Neural cell (in vitro differentiated cells): Measurements from ENCODE around the gene RAPGEF5. TPM values are rescaled to one million over a fixed set of nuclear protein-coding genes. Genes with fewer than 3 reads are reported as not detected.

Experiments
- H2AFZ ChIP-seq: fragments of 200-600, 300-800 bp; sonication (generic), shearing (Covaris generic); 2 replicates; pipeline ENCODE4 v1.6.0; 2014; ENCODE audit warnings: low read depth, mild to moderate bottlenecking, antibody characterized with exemption, low read length, moderate library complexity
- H3F3A ChIP-seq: fragments of 200-600 bp; shearing (Covaris generic); 2 replicates; pipeline ENCODE4 v1.6.1; 2016; ENCODE audit warnings: mild to moderate bottlenecking, moderate library complexity, mixed read lengths, antibody characterized with exemption, low read length; ENCODE audit not compliant: insufficient read depth, poor library complexity, severe bottlenecking
- H3K27ac ChIP-seq: fragments of 200-600, 300-800 bp; sonication (generic), shearing (Covaris generic); 2 replicates; pipeline ENCODE4 v1.5.1; 2014; ENCODE audit warnings: mild to moderate bottlenecking, low read length, moderate library complexity
- H3K27me3 ChIP-seq: fragments of 300-800, 200-600 bp; sonication (generic), shearing (Covaris generic); 2 replicates; pipeline ENCODE4 v1.6.0; 2014; ENCODE audit warnings: mild to moderate bottlenecking, low read depth, low read length, moderate library complexity; ENCODE audit not compliant: insufficient read depth
- H3K36me3 ChIP-seq: fragments of 300-800, 200-600 bp; sonication (generic), shearing (Covaris generic); 2 replicates; pipeline ENCODE4 v1.5.1; 2014; ENCODE audit warnings: mild to moderate bottlenecking, antibody characterized with exemption, low read length, moderate library complexity; ENCODE audit not compliant: insufficient read depth
- H3K4me2 ChIP-seq: fragments of 300-800, 200-600 bp; sonication (generic), shearing (Covaris generic); 2 replicates; pipeline ENCODE4 v1.6.0; 2014; ENCODE audit warnings: mild to moderate bottlenecking, low read length
- H3K4me3 ChIP-seq: fragments of 300-800, 200-600 bp; sonication (generic), shearing (Covaris generic); 2 replicates; pipeline ENCODE4 v1.5.1; 2014; ENCODE audit warnings: mild to moderate bottlenecking, low read length, moderate library complexity
- H3K79me2 ChIP-seq: fragments of 200-600 bp; shearing (Covaris generic); replicated peaks from 2 replicates; pipeline ENCODE4 v1.6.0; 2014; ENCODE audit warnings: mild to moderate bottlenecking, low read length, moderate library complexity; ENCODE audit not compliant: insufficient read depth
- H3K9ac ChIP-seq: fragments of 300-800, 200-600 bp; sonication (generic), shearing (Covaris generic); 2 replicates; pipeline ENCODE4 v1.6.1; 2016; ENCODE audit warnings: mild to moderate bottlenecking, low read length, mixed read lengths
- H3K9me2 ChIP-seq: fragments of 200-600 bp; shearing (Covaris generic); 2 replicates; pipeline ENCODE4 v1.6.1; 2016; ENCODE audit warnings: mild to moderate bottlenecking, low read length, mixed read lengths; ENCODE audit not compliant: insufficient read depth
- H3K9me3 ChIP-seq: fragments of 200-600, 300-800 bp; sonication (generic), shearing (Covaris generic); 2 replicates; pipeline ENCODE4 v1.6.1; 2016; ENCODE audit warnings: mild to moderate bottlenecking, mixed run types, low read length, moderate library complexity, mixed read lengths
- H4K20me1 ChIP-seq: fragments of 200-600 bp; shearing (Covaris generic); 2 replicates; pipeline ENCODE4 v1.6.1; 2016; ENCODE audit warnings: mild to moderate bottlenecking, mixed run types; ENCODE audit not compliant: insufficient read depth
- EP300 ChIP-seq: fragments of 450-650 bp; conservative IDR thresholded peaks from 2 replicates; pipeline ENCODE4 v1.6.1; 2014; ENCODE audit warnings: antibody characterized with exemption, mild to moderate bottlenecking, moderate library complexity; ENCODE audit not compliant: poor library complexity, severe bottlenecking
- EZH2 ChIP-seq: fragments of 200-600, 300-800 bp; shearing (Covaris generic), sonication (generic); IDR thresholded peaks from 2 replicates; pipeline ENCODE4 v1.6.1; 2014; ENCODE audit warnings: antibody characterized with exemption, low read length, borderline replicate concordance, mild to moderate bottlenecking; ENCODE audit not compliant: insufficient read depth, poor library complexity, severe bottlenecking
- MXI1 ChIP-seq: fragments of 450-650 bp; conservative IDR thresholded peaks from 2 replicates; pipeline ENCODE4 v1.6.1; 2014; ENCODE audit warnings: antibody characterized with exemption, mild to moderate bottlenecking; ENCODE audit not compliant: poor library complexity, severe bottlenecking
- POLR2AphosphoS5 ChIP-seq: IDR thresholded peaks from 2 replicates; pipeline ENCODE4 v1.6.1; 2012
- RAD21 ChIP-seq: fragments of 450-650 bp; conservative IDR thresholded peaks from 2 replicates; pipeline ENCODE4 v1.6.1; 2014; ENCODE audit warnings: antibody characterized with exemption, mild to moderate bottlenecking, moderate library complexity
- SMC3 ChIP-seq: fragments of 450-650 bp; conservative IDR thresholded peaks from 2 replicates; pipeline ENCODE4 v1.6.1; 2014; ENCODE audit warnings: antibody characterized with exemption, mild to moderate bottlenecking, moderate library complexity; ENCODE audit not compliant: poor library complexity
- TAF1 ChIP-seq: IDR thresholded peaks from 2 replicates; pipeline ENCODE4 v1.6.1; 2012; ENCODE audit warnings: low read depth
- polyA plus RNA-seq: library from polyadenylated mRNA; depleted of rRNA; stranded (reverse); fragments of >200 nt; gene quantifications from 2 replicates; pipeline ENCODE4 v1.2.3, GENCODE V29; 2014
- TF ChIP-seq, protein P1 (sequence below): IDR thresholded peaks from 2 replicates; pipeline ENCODE4 v1.6.1; 2012; ENCODE audit warnings: borderline replicate concordance
- TF ChIP-seq, protein P2 (sequence below): fragments of 450-650 bp; IDR thresholded peaks from 2 replicates; pipeline ENCODE4 v1.5.1; 2014; ENCODE audit warnings: antibody characterized with exemption, mild to moderate bottlenecking, moderate library complexity; ENCODE audit not compliant: poor library complexity, severe bottlenecking

RAPGEF5 gene
- polyA plus RNA-seq, 1 donor from 2014 or later = 48.0 TPM

DNA sequence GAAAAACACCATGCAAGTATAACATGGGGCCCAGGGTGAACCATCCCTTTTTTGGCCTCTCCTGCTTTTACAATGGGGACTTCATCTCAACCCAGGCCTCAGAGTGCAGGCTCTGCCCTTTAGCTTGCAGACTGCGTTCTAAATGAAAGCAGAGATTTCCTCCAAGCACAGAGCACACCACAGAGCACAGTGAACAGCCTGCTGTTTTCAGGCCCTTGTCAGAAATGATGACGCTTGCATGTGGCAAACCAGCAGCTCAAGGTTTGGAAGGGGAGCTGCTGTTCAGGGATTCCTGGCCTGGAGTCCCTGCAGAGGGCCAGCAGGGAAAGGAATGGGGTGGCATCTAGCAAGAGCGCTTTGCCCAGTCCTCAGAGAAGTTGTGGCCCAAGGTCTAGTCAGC lies 243.9 kb downstream of the RAPGEF5 start:
- Histone ChIP-seq H3K27ac (no peak overlapping the region), H2AFZ (no peak overlapping the region), H3K4me3 (no peak overlapping the region), H3F3A (no peaks in the 10 kb centered on the region), H3K9me2 (no peaks in the 10 kb centered on the region), H4K20me1 (no peaks in the 10 kb centered on the region), H3K4me2 (no peak overlapping the region), H3K9ac (no peak overlapping the region), H3K36me3 (no peaks in the 10 kb centered on the region), H3K79me2 (no peaks in the 10 kb centered on the region), H3K9me3 (no peaks in the 10 kb centered on the region), H3K27me3 (no peaks in the 10 kb centered on the region)
- TF ChIP-seq, protein P1, sequence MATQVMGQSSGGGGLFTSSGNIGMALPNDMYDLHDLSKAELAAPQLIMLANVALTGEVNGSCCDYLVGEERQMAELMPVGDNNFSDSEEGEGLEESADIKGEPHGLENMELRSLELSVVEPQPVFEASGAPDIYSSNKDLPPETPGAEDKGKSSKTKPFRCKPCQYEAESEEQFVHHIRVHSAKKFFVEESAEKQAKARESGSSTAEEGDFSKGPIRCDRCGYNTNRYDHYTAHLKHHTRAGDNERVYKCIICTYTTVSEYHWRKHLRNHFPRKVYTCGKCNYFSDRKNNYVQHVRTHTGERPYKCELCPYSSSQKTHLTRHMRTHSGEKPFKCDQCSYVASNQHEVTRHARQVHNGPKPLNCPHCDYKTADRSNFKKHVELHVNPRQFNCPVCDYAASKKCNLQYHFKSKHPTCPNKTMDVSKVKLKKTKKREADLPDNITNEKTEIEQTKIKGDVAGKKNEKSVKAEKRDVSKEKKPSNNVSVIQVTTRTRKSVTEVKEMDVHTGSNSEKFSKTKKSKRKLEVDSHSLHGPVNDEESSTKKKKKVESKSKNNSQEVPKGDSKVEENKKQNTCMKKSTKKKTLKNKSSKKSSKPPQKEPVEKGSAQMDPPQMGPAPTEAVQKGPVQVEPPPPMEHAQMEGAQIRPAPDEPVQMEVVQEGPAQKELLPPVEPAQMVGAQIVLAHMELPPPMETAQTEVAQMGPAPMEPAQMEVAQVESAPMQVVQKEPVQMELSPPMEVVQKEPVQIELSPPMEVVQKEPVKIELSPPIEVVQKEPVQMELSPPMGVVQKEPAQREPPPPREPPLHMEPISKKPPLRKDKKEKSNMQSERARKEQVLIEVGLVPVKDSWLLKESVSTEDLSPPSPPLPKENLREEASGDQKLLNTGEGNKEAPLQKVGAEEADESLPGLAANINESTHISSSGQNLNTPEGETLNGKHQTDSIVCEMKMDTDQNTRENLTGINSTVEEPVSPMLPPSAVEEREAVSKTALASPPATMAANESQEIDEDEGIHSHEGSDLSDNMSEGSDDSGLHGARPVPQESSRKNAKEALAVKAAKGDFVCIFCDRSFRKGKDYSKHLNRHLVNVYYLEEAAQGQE = no peak
- TF ChIP-seq POLR2AphosphoS5 (no peak), EP300 (no peak), TAF1 (no peak), MXI1 (no peak), SMC3 (no peak), RAD21 (no peak), EZH2 (no peak)
- TF ChIP-seq, protein P2, sequence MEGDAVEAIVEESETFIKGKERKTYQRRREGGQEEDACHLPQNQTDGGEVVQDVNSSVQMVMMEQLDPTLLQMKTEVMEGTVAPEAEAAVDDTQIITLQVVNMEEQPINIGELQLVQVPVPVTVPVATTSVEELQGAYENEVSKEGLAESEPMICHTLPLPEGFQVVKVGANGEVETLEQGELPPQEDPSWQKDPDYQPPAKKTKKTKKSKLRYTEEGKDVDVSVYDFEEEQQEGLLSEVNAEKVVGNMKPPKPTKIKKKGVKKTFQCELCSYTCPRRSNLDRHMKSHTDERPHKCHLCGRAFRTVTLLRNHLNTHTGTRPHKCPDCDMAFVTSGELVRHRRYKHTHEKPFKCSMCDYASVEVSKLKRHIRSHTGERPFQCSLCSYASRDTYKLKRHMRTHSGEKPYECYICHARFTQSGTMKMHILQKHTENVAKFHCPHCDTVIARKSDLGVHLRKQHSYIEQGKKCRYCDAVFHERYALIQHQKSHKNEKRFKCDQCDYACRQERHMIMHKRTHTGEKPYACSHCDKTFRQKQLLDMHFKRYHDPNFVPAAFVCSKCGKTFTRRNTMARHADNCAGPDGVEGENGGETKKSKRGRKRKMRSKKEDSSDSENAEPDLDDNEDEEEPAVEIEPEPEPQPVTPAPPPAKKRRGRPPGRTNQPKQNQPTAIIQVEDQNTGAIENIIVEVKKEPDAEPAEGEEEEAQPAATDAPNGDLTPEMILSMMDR = no peak

GRCh38 chr7:22111661-22112060 lies 245.3 kb downstream of the RAPGEF5 start:
- H4K20me1 ChIP-seq = no peaks in the 10 kb centered on the region
- no peak overlapping the region for H3K4me3 ChIP-seq
- no peaks in the 10 kb centered on the region for H3K9me2 ChIP-seq
- no peak for TF ChIP-seq MXI1
- TF ChIP-seq TAF1 = no peak
- no peak for TF ChIP-seq EP300
- no peak for TF ChIP-seq RAD21
- no peak for TF ChIP-seq POLR2AphosphoS5
- TF ChIP-seq, protein P1 = no peak
- TF ChIP-seq SMC3 = no peak
- no peak for TF ChIP-seq EZH2
- TF ChIP-seq, protein P2 = no peak
- H3F3A ChIP-seq = no peaks in the 10 kb centered on the region
- H3K4me2 ChIP-seq = no peak overlapping the region
- H2AFZ ChIP-seq = no peak overlapping the region
- no peaks in the 10 kb centered on the region for H3K9me3 ChIP-seq
- H3K27ac ChIP-seq = no peak overlapping the region
- H3K79me2 ChIP-seq = no peaks in the 10 kb centered on the region
- no peaks in the 10 kb centered on the region for H3K27me3 ChIP-seq
- no peak overlapping the region for H3K9ac ChIP-seq
- no peaks in the 10 kb centered on the region for H3K36me3 ChIP-seq
